Measurements from ENCODE around the gene TFF1.

GRCh38 chr21:42406866-42407265 is 40.5 kb upstream of the TFF1 start:
- no peak for TF ChIP-seq POLR2A (IDR thresholded peaks at IDR 0.05)
- TF ChIP-seq CTCF (IDR thresholded peaks at IDR 0.05): no peak
- TF ChIP-seq POLR2AphosphoS5 (IDR thresholded peaks at IDR 0.05): no peak
